NCI-H128 (cell line): Measurements from ENCODE around the gene ARHGEF1.

Experiments used
- DNase-seq: peaks from one replicate; lab custom pipeline; 2025; ENCODE audit not compliant: unreplicated experiment; lab: John Stamatoyannopoulos, UW

Gene ARHGEF1

GRCh38 chr19:41947091-41947490 lies 64.1 kb downstream of the ARHGEF1 start:
- DNase-seq: no peak

GRCh38 chr19:41951686-41952172 lies 68.7 kb downstream of the ARHGEF1 start:
- peak; percentile 58 for DNase-seq

DNA sequence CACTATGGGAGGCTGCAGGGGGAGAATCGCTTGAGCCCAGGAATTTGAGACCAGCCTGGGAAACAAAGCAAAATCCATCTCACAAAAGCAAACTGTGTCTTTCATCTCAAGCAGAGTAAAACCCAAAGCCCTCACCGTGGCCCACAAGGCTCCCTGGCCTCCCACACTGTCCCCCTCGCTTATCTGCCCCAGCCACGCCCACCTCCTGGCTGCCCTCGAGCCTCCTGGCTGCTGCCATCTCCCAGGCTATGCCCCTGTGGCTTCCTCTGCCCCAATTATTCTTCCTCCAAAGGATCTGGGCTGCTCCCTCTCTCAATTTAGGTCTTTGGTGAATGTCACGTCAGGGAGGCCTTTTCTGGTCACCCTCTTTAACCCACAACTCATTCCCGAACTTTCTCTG lies 72.5 kb downstream of the ARHGEF1 start:
- no peak for DNase-seq

GRCh38 chr19:41956621-41957020 lies 73.6 kb downstream of the ARHGEF1 start:
- DNase-seq: no peak
